Islet of Langerhans (tissue), 1 donor: ENCODE data around the gene FARSB.

Experiments
- FAIRE-seq: peaks from one replicate; lab custom pipeline; 2011; peaks lifted over from hg19 to GRCh38; lab: Jason Lieb, UNC

FARSB gene

GRCh38 chr2:222663479-222663878 is 7.6 kb upstream of the FARSB start:
- FAIRE-seq: no peak

- no peak for FAIRE-seq
Measured at GRCh38 chr2:222656526-222657446, 894 bp upstream of the FARSB start.

DNA sequence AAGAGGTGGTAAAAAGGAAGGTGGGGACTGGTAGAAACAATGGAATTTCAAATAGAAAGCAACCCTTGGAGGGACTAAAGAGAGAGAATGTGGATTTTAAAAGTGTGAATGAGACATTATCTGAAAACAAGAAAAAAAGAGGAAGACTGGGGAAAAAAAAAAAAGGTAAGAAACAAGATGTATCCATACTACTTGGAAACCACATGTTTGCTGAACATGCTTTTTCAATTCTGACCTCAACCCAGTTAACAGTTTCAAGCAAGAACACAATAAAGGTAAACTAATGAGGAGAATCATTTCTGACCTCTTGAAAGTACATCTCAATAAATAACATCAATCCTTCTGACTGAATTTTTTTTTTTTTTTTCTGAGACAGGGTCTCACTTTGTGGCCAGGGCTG is 2.6 kb downstream of the FARSB start:
- no peak for FAIRE-seq

- FAIRE-seq: no peak
Measured at GRCh38 chr2:222652491-222653255, 3.2 kb downstream of the FARSB start.

- no peak for FAIRE-seq
Measured at GRCh38 chr2:222651718-222652418, 4.0 kb downstream of the FARSB start.

DNA sequence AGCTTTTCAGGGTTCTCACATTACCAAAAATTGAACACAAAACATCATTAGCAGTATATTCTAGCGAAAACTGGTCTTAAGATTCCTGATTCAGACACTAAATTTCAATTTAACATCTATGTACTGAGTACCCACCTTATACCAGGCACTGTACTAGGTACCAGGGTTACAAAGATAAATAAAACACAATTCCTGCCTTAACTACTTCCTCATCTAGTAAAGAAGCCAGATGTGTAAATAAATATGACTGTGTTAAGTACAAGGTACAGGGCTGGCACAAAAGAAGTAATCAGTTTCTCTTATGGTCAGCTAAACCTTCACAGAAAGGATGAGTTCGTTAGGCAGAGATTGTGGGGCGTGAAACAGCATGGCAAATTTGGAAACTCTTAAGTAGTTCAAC is 6.1 kb downstream of the FARSB start:
- FAIRE-seq: no peak

DNA sequence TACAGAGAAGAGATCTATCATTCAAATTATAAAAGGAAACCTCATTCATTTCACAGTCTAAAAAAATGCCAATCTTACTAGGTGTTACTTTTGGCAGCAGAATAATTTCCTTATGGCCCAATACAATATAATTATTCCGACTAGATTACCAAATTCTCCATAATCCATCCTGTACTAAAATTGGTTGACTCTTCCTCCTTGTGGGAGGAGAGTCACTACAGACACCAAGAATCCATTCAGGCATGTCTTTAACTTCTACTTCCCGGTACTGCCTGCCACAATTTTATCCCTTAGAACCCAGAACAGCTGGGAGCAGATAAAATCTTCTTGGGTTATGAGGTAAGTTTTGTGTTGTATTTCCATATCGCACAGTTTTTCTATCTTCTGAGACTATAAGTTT is 9.9 kb downstream of the FARSB start:
- no peak for FAIRE-seq

DNA sequence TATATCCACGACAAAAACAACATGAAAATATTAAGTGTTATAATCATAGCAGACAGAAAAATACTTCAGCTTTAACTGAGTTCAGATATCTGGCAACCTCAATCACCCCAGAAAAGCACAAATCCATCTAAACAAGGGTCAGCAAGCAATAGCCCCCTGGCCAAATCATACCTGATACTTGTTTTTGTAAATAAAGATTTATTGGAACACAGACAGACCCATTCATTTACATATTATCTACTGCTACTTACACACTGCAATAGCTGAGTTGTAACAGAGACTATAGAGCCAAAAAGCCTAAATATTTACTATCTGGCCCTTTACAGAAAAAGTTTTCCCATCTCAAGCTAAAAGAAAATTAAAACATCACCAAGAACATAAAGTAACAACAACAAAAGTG is 12.8 kb downstream of the FARSB start:
- FAIRE-seq: no peak

DNA sequence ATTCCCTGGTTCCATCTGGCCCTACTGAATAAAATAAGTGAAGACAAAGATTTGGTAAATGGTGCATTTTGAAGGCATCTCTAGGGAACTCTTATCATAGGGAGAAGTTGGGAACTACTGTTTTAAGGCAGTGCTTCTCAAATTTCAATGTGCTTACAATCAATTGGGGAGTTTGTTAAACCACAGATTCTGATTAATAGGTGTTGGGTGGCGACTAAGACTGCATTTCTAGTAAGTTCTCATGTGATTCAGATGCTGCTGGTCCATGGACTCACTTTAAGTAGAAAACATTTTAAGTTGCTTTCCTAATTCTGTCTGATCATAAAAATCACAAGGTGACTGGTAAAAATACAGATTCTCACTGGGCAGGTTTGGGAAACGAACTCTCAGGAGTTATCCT is 14.6 kb downstream of the FARSB start:
- FAIRE-seq: no peak

DNA sequence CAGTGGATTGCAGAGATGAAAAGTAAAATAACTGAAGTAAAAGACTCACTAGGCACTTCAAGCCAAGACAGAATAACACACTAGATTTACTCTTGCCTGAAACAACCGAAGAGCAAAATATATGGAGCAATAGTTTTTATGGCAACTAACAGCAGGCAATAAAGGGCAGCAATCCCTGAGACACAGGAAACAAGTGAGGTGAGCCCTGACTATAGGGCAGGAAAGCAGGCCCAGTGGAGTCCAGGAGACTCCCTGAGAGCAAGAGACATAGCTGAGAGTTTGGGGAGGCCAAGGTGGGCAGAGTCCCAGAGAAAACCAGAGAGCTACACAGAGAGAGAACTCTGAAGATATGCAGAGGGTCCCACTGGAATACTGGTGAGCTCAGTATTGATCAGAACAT is 18.8 kb downstream of the FARSB start:
- no peak for FAIRE-seq

- FAIRE-seq: peak; percentile 36
Measured at GRCh38 chr2:222635295-222635694, 20.6 kb downstream of the FARSB start.

DNA sequence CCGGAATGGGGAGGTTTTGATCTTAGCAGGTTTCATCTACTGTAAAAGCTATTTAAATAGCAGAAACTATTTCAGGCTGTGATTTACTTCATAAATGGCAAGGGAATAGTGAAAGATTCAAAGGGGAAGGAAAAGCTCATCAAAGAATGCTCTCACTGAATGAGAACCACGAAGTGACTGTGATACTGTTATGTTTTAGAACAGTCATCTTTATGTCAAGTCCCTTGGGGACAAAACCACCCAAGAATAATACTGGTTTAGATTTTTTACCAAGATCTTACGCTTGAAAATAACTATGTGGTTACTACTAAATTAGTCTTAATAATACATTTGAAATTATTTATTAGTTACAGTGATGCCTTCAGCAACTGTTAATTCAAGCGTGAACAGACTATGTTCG is 28.1 kb downstream of the FARSB start:
- no peak for FAIRE-seq

GRCh38 chr2:222623756-222624309 is 32.1 kb downstream of the FARSB start:
- no peak for FAIRE-seq

DNA sequence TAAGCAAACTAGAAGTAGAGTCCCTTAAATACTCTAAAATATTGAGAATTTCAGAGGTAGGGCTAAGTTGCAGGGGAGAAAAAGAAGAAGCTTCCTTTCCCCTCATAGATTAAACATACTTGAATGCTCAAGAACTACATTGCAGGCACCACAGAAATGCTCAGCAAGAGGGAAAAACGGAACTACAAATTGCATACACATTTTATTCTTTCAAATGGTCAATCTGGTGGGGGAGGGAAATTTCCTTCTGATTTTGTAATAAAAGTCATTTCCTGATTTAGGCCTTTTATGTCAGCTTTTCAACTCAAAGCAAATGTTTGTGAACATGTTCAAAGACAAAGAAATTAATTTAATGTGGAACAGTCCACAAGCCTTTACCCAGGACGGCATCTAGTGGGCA is 33.0 kb downstream of the FARSB start:
- no peak for FAIRE-seq

- no peak for FAIRE-seq
Measured at GRCh38 chr2:222621893-222622292, 34.0 kb downstream of the FARSB start.

DNA sequence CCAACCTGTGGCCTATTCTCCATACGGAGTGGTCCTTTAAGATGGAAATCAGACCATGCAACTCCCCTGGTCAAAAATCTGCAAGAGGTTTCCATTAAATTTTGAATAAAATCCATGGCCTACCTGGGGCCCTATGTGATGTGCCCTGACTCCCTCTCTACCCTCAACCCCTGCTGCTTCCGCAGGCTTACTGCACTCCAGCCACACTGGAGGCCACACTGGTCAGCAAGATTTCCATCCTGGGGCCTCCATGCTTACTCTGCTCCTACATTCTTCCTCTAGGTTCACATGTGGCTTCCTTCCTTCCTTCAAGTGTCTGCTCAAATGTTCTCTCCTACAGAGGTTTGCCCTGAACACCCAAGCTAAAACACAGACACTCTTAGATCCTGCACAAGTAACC is 40.6 kb downstream of the FARSB start:
- FAIRE-seq: no peak

- peak; percentile 78 for FAIRE-seq
Measured at GRCh38 chr2:222613715-222614331, 42.1 kb downstream of the FARSB start.

DNA sequence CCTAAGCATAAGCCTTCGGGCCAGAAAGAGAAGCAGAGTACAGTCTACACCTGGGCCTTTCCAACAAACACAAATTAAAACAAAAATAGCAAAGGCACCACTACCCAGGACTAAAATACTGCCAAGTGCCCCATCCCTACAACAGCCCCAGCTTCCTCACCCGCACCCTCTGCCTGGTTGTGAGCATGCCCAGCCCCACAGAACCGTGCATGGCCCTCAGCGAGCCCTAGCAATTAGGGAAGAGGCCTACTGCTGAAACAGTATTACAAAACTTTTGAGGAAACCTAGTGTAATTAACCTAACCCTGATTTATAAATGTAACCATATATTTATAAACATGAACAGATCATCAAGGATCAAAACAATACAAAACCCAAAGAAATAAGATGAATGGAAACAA is 44.2 kb downstream of the FARSB start:
- no peak for FAIRE-seq

GRCh38 chr2:222610746-222611145 is 45.1 kb downstream of the FARSB start:
- no peak for FAIRE-seq

DNA sequence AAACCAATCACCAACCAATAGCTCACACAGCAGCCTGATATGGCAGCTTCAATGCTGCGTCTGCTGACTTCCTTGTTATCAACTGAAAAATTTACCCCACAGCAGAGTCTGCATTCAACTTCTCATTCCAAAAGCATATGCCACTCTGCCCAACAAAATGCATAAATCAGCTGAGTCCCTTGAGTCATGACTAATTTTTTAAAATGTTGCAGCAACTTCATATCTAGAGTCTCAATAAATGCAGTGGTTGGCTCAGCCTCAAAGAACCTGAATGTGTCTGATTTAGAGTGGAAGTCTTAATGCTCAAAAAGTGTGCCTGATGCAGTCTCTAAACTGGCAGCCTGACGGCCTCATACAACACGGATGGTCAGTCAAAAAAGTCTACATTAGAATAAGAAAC is 46.5 kb downstream of the FARSB start:
- FAIRE-seq: no peak

- FAIRE-seq: no peak
Measured at GRCh38 chr2:222608081-222608480, 47.8 kb downstream of the FARSB start.

DNA sequence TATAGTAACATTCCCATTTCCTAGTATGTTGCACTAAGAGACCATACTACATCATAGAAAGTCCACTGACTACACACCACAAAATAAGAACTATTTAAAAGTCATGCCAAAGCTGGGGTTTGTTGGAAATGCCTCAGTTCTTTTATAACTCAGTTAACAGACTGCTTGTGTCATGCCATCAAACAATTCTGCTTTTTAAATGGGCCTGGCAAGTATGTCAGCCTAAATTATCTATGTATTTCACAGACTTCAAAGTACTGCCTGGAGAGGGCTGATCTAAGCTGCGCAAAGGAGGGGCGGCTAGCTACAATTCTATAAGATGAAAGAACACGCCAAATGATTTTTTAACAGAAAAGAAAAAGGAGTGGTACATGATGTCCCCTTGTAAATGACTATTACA is 49.6 kb downstream of the FARSB start:
- no peak for FAIRE-seq
